GM19468 (cell line): ENCODE measurements around the gene FZR1.

Experiments
- ATAC-seq: cut with Tn5 transposase; IDR thresholded peaks from one replicate; pipeline ENCODE4 v1.9.1; 2021; ENCODE audit warnings: mild to moderate bottlenecking, moderate library complexity, moderate number of reproducible peaks; ENCODE audit not compliant: unreplicated experiment; ENCODE audit errors: extremely low read depth

Gene FZR1

GRCh38 chr19:3471954-3472655, 34.0 kb upstream of the FZR1 start:
- ATAC-seq: no peak

GRCh38 chr19:3474010-3474409, 32.1 kb upstream of the FZR1 start:
- no peak for ATAC-seq

- no peak for ATAC-seq
Measured at GRCh38 chr19:3474614-3475013, 31.5 kb upstream of the FZR1 start.

GRCh38 chr19:3475449-3475848, 30.7 kb upstream of the FZR1 start:
- ATAC-seq: no peak

GRCh38 chr19:3476830-3477229, 29.3 kb upstream of the FZR1 start:
- ATAC-seq: no peak

- ATAC-seq: no peak
Measured at GRCh38 chr19:3477506-3477905, 28.6 kb upstream of the FZR1 start.

- no peak for ATAC-seq
Measured at GRCh38 chr19:3477951-3478350, 28.2 kb upstream of the FZR1 start.

GRCh38 chr19:3478409-3479176, 27.5 kb upstream of the FZR1 start:
- no peak for ATAC-seq

GRCh38 chr19:3479177-3479833, 26.8 kb upstream of the FZR1 start:
- no peak for ATAC-seq

GRCh38 chr19:3479834-3480215, 26.3 kb upstream of the FZR1 start:
- ATAC-seq: no peak

- ATAC-seq: no peak
Measured at GRCh38 chr19:3480383-3481091, 25.6 kb upstream of the FZR1 start, which contains the start of gene SMIM24. Gene SMIM24, minus strand, starts transcription at chr19:3480525. Its CDS starts 62 bp downstream, at chr19:3480463.

GRCh38 chr19:3481241-3482090, 24.6 kb upstream of the FZR1 start:
- ATAC-seq: no peak

- no peak for ATAC-seq
Measured at GRCh38 chr19:3482507-3483225, 23.4 kb upstream of the FZR1 start.

GRCh38 chr19:3483226-3483628, 22.9 kb upstream of the FZR1 start, which contains the start of gene SMIM44:
Gene SMIM44, minus strand, starts transcription at chr19:3483441. Its CDS starts 38 bp downstream, at chr19:3483403.
- ATAC-seq: no peak

GRCh38 chr19:3491396-3492119, 14.6 kb upstream of the FZR1 start:
- no peak for ATAC-seq

GRCh38 chr19:3492131-3492839, 13.8 kb upstream of the FZR1 start:
- no peak for ATAC-seq

GRCh38 chr19:3492919-3493318, 13.2 kb upstream of the FZR1 start:
- ATAC-seq: no peak

- no peak for ATAC-seq
Measured at GRCh38 chr19:3493651-3494050, 12.5 kb upstream of the FZR1 start.
